GM23338 (cell line): ENCODE data around the gene MRRF. TPM values are rescaled to one million over a fixed set of nuclear protein-coding genes. Genes with fewer than 3 reads are reported as not detected.

Experiments used
- ATAC-seq: fragments of 200-7000 bp; cut with Tn5 transposase; 3 replicates; pipeline ENCODE4 v1.9.1; 2020
- DNase-seq: peaks from one replicate; pipeline ENCODE4 v3.0.0-alpha.2; 2015; ENCODE audit warnings: low spot score
- H2AFZ ChIP-seq: fragments of 200-600 bp; sonication (generic); 2 replicates; pipeline ENCODE4 v1.8.0; 2016; ENCODE audit warnings: antibody characterized with exemption, mild to moderate bottlenecking, moderate library complexity
- H3F3A ChIP-seq: fragments of 200-600 bp; sonication (generic); replicated peaks from 2 replicates; pipeline ENCODE4 v1.8.0; 2017; ENCODE audit warnings: antibody characterized with exemption, mixed run types, low read depth
- H3K27ac ChIP-seq: fragments of 200-600 bp; sonication (generic); 2 replicates; pipeline ENCODE4 v1.6.1; 2016; ENCODE audit warnings: low read depth
- H3K27me3 ChIP-seq: fragments of 200-600 bp; sonication (generic); 2 replicates; pipeline ENCODE4 v1.8.0; 2016; ENCODE audit warnings: mild to moderate bottlenecking, mixed run types, moderate library complexity; ENCODE audit not compliant: insufficient read depth
- H3K36me3 ChIP-seq: fragments of 200-600 bp; sonication (generic); 2 replicates; pipeline ENCODE4 v1.8.0; 2016; ENCODE audit warnings: mild to moderate bottlenecking; ENCODE audit not compliant: insufficient read depth
- H3K4me1 ChIP-seq: fragments of 200-600 bp; sonication (generic); 2 replicates; pipeline ENCODE4 v1.8.0; 2016; ENCODE audit warnings: mild to moderate bottlenecking, moderate library complexity; ENCODE audit not compliant: insufficient read depth
- H3K4me2 ChIP-seq: fragments of 200-600 bp; sonication (generic); 2 replicates; pipeline ENCODE4 v1.7.1; 2017; ENCODE audit warnings: mixed run types
- H3K4me3 ChIP-seq: fragments of 200-600 bp; sonication (generic); 2 replicates; pipeline ENCODE4 v1.6.1; 2016; ENCODE audit warnings: mixed run types
- H3K79me2 ChIP-seq: fragments of 200-600 bp; sonication (generic); replicated peaks from 2 replicates; pipeline ENCODE4 v1.8.0; 2017; ENCODE audit warnings: mild to moderate bottlenecking; ENCODE audit not compliant: insufficient read depth
- H3K9me2 ChIP-seq: fragments of 200-600 bp; sonication (generic); 2 replicates; pipeline ENCODE4 v1.8.0; 2017; ENCODE audit not compliant: insufficient read depth
- H4K20me1 ChIP-seq: fragments of 200-600 bp; sonication (generic); replicated peaks from 2 replicates; pipeline ENCODE4 v1.8.0; 2017; ENCODE audit warnings: mild to moderate bottlenecking; ENCODE audit not compliant: insufficient read depth
- H3K27ac Mint-ChIP-seq: 2 replicates; pipeline ENCODE4 v1.8.0; 2020; ENCODE audit warnings: inconsistent platforms, mild to moderate bottlenecking, moderate library complexity, mixed read lengths
- H3K27me3 Mint-ChIP-seq: 3 replicates; pipeline ENCODE4 v1.8.0; 2022; ENCODE audit warnings: low read depth, mild to moderate bottlenecking, moderate library complexity, mixed read lengths, inconsistent platforms; ENCODE audit not compliant: insufficient read depth, poor library complexity
- H3K36me3 Mint-ChIP-seq: 3 replicates; pipeline ENCODE4 v1.8.0; 2021; ENCODE audit warnings: low read depth, mild to moderate bottlenecking, inconsistent platforms, moderate library complexity, mixed read lengths
- H3K4me1 Mint-ChIP-seq: 3 replicates; pipeline ENCODE4 v1.8.0; 2020; ENCODE audit warnings: mild to moderate bottlenecking, inconsistent platforms, mixed read lengths
- H3K4me3 Mint-ChIP-seq: 3 replicates; pipeline ENCODE4 v1.8.0; 2021; ENCODE audit warnings: moderate library complexity, mild to moderate bottlenecking, inconsistent platforms, mixed read lengths
- H3K9me3 Mint-ChIP-seq: 3 replicates; pipeline ENCODE4 v1.8.0; 2020; ENCODE audit warnings: moderate library complexity, mild to moderate bottlenecking, inconsistent platforms, mixed read lengths
- EZH2 ChIP-seq: fragments of 200-600 bp; sonication (generic); IDR thresholded peaks from one replicate; pipeline ENCODE4 v1.8.0; 2017; ENCODE audit warnings: antibody characterized with exemption, mild to moderate bottlenecking, low read depth; ENCODE audit not compliant: unreplicated experiment
- JUNB ChIP-seq: IDR thresholded peaks from one replicate; pipeline ENCODE4 v1.6.1; 2016; ENCODE audit warnings: antibody characterized with exemption; ENCODE audit not compliant: unreplicated experiment
- NANOG ChIP-seq: IDR thresholded peaks from 2 replicates; pipeline ENCODE4 v1.6.1; 2016; ENCODE audit warnings: antibody characterized with exemption, borderline replicate concordance
- polyA plus RNA-seq: library from polyadenylated mRNA; unstranded; fragments of >200 nt; fragmentation: Nextera tagmentation; extraction: Ambion mirVana; gene quantifications from 2 replicates; pipeline ENCODE4 v1.2.1, GENCODE V29; 2016
- total RNA-seq: library from RNA; depleted of rRNA; stranded (reverse); fragments of >200 nt; shearing (Covaris generic); gene quantifications from 2 replicates; pipeline ENCODE4 v1.2.3, GENCODE V29; 2014
- TF ChIP-seq, protein P1 (sequence below): fragments of 250-450 bp; sonication (Bioruptor Pico); IDR thresholded peaks from 2 replicates; pipeline ENCODE4 v1.5.0; 2020; ENCODE audit warnings: mild to moderate bottlenecking, moderate library complexity
- TF ChIP-seq, protein P2 (sequence below): IDR thresholded peaks from one replicate; pipeline ENCODE4 v1.6.1; 2018; ENCODE audit warnings: antibody characterized with exemption; ENCODE audit not compliant: unreplicated experiment

Gene MRRF
- total and polyA plus RNA-seq, 2 experiments from 2014 or later: 27.8 to 32.7 TPM

DNA sequence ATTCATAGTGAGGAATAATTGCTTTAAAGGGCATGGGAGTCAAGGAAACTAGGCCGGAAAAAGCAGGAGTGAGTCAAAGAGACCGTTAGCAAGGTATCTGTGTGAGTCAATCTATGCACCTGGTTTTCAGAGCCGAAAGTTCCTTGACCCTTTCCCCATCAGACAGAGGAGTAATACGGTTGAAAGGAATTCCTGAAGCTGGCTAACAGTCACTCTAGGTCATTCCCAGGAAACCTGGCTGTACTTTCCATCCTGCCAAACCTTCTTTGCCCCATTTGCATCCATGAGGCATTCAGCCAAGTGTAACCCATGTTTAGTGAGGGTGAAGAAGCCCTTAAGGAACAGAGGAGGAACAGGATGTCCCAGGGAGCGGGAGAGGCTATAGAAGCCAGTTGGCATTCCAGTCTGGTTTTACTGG is 16.2 kb upstream of the MRRF start:
- no peaks in the 10 kb centered on the region for H3K9me2 ChIP-seq
- H3F3A ChIP-seq: no peaks in the 10 kb centered on the region; the same call in 1 of the 2 replicates
- H3K27ac Mint-ChIP-seq: no peak overlapping the region
- no peaks in the 10 kb centered on the region; the same call in 1 of the 2 replicates for H4K20me1 ChIP-seq
- H3K4me1 ChIP-seq: peaks cover 18% of the 10 kb centered on the region
- peaks cover 1% of the 10 kb centered on the region for H3K27me3 Mint-ChIP-seq
- H3K4me3 Mint-ChIP-seq: no peak overlapping the region
- peaks cover 40% of the 10 kb centered on the region for H3K36me3 ChIP-seq
- H3K27me3 ChIP-seq: no peaks in the 10 kb centered on the region
- no peak overlapping the region for H2AFZ ChIP-seq
- peaks cover 41% of the 10 kb centered on the region for H3K36me3 Mint-ChIP-seq
- no peaks in the 10 kb centered on the region; the same call in 1 of the 2 replicates for H3K79me2 ChIP-seq
- DNase-seq (no peak), ATAC-seq (no peak)
- no peaks in the 10 kb centered on the region for H3K9me3 Mint-ChIP-seq
- peaks cover 16% of the 10 kb centered on the region for H3K4me1 Mint-ChIP-seq
- no peak overlapping the region for H3K27ac ChIP-seq
- TF ChIP-seq, protein P1, sequence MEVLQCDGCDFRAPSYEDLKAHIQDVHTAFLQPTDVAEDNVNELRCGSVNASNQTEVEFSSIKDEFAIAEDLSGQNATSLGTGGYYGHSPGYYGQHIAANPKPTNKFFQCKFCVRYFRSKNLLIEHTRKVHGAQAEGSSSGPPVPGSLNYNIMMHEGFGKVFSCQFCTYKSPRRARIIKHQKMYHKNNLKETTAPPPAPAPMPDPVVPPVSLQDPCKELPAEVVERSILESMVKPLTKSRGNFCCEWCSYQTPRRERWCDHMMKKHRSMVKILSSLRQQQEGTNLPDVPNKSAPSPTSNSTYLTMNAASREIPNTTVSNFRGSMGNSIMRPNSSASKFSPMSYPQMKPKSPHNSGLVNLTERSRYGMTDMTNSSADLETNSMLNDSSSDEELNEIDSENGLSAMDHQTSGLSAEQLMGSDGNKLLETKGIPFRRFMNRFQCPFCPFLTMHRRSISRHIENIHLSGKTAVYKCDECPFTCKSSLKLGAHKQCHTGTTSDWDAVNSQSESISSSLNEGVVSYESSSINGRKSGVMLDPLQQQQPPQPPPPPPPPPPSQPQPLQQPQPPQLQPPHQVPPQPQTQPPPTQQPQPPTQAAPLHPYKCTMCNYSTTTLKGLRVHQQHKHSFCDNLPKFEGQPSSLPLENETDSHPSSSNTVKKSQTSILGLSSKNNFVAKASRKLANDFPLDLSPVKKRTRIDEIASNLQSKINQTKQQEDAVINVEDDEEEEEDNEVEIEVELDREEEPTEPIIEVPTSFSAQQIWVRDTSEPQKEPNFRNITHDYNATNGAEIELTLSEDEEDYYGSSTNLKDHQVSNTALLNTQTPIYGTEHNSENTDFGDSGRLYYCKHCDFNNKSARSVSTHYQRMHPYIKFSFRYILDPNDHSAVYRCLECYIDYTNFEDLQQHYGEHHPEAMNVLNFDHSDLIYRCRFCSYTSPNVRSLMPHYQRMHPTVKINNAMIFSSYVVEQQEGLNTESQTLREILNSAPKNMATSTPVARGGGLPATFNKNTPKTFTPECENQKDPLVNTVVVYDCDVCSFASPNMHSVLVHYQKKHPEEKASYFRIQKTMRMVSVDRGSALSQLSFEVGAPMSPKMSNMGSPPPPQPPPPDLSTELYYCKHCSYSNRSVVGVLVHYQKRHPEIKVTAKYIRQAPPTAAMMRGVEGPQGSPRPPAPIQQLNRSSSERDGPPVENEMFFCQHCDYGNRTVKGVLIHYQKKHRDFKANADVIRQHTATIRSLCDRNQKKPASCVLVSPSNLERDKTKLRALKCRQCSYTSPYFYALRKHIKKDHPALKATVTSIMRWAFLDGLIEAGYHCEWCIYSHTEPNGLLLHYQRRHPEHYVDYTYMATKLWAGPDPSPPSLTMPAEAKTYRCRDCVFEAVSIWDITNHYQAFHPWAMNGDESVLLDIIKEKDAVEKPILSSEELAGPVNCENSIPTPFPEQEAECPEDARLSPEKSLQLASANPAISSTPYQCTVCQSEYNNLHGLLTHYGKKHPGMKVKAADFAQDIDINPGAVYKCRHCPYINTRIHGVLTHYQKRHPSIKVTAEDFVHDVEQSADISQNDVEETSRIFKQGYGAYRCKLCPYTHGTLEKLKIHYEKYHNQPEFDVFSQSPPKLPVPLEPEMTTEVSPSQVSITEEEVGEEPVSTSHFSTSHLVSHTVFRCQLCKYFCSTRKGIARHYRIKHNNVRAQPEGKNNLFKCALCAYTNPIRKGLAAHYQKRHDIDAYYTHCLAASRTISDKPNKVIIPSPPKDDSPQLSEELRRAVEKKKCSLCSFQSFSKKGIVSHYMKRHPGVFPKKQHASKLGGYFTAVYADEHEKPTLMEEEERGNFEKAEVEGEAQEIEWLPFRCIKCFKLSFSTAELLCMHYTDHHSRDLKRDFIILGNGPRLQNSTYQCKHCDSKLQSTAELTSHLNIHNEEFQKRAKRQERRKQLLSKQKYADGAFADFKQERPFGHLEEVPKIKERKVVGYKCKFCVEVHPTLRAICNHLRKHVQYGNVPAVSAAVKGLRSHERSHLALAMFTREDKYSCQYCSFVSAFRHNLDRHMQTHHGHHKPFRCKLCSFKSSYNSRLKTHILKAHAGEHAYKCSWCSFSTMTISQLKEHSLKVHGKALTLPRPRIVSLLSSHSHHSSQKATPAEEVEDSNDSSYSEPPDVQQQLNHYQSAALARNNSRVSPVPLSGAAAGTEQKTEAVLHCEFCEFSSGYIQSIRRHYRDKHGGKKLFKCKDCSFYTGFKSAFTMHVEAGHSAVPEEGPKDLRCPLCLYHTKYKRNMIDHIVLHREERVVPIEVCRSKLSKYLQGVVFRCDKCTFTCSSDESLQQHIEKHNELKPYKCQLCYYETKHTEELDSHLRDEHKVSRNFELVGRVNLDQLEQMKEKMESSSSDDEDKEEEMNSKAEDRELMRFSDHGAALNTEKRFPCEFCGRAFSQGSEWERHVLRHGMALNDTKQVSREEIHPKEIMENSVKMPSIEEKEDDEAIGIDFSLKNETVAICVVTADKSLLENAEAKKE: no peak
- TF ChIP-seq EZH2: no peak
- TF ChIP-seq, protein P2, sequence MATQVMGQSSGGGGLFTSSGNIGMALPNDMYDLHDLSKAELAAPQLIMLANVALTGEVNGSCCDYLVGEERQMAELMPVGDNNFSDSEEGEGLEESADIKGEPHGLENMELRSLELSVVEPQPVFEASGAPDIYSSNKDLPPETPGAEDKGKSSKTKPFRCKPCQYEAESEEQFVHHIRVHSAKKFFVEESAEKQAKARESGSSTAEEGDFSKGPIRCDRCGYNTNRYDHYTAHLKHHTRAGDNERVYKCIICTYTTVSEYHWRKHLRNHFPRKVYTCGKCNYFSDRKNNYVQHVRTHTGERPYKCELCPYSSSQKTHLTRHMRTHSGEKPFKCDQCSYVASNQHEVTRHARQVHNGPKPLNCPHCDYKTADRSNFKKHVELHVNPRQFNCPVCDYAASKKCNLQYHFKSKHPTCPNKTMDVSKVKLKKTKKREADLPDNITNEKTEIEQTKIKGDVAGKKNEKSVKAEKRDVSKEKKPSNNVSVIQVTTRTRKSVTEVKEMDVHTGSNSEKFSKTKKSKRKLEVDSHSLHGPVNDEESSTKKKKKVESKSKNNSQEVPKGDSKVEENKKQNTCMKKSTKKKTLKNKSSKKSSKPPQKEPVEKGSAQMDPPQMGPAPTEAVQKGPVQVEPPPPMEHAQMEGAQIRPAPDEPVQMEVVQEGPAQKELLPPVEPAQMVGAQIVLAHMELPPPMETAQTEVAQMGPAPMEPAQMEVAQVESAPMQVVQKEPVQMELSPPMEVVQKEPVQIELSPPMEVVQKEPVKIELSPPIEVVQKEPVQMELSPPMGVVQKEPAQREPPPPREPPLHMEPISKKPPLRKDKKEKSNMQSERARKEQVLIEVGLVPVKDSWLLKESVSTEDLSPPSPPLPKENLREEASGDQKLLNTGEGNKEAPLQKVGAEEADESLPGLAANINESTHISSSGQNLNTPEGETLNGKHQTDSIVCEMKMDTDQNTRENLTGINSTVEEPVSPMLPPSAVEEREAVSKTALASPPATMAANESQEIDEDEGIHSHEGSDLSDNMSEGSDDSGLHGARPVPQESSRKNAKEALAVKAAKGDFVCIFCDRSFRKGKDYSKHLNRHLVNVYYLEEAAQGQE: no peak
- no peak for TF ChIP-seq JUNB
- no peak for TF ChIP-seq NANOG
- H3K4me2 ChIP-seq: no peak overlapping the region
- no peak overlapping the region for H3K4me3 ChIP-seq
